HG03045 (cell line): Measurements from ENCODE around the gene NEK1.
"Not testable (repeated sequence)": the region's sequence is repeated elsewhere in the genome, so short reads cannot be mapped to it uniquely, and the experiment has no call there.

Source experiments
- ATAC-seq: cut with Tn5 transposase; IDR thresholded peaks from one replicate; pipeline ENCODE4 v1.9.1; 2021; ENCODE audit warnings: mild to moderate bottlenecking, moderate library complexity; ENCODE audit not compliant: unreplicated experiment

Gene NEK1

DNA sequence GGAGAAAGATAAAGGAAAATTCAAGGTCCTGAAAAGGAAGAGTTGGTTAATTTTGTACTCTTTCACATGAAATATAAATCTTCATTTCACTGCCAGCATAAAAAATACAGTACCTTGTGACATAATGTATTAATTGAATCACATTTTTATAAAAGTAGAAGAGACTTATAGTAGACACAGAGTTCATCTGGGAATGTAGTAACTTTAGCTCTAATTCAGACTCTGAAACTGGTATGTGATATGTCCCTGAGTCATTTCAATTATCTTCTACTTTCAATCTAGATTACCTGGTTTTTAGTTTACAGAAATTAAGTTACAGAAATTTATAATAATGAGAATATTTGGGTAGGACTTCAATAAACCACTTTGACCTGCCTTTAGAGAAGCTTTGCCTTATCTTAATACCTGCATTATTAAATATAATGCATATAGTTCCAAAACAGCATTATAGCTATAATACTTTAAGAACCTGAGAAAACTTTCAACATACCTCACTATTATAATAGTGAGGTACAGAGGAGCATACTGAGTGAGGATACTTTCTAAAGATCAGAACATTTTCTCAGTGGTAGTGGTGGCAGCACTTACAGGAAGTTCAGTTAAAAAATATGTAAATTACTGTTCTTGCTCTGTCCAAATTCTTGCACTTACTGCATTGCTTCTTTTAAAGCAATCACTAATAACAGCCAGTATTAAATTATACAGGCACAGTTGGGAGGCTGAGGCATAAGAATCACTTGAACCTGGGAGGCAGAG lies 11.2 kb downstream of the NEK1 start:
- no peak for ATAC-seq

DNA sequence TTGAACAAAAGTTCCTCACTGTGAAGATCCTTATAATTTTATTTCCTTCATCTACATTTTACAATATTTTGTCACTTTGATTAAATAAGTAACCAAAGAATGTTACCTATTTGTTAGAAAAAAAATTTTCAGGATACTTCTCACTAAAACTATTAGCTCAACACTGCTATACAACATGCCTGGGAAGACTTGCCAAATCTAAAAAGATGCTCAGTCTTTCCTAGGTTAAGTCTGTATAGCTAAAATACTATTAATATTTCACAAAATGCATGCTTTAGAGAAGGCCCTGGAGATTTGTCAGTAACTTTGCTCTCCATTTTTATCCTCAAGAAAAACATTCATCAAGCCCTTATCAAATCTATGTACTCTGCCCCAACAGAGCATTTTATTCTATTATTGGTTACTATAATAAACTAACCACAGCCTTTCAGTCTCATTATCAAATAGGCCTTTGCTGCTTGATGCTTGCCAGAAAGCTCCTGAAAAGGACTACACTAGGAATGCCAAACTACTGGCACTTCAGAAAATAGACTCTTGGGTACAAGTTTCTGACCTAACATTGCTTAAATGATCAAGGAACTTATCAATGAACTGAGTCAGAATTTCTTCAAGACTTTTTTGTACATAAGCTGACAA lies 17.7 kb downstream of the NEK1 start:
- no peak for ATAC-seq

DNA sequence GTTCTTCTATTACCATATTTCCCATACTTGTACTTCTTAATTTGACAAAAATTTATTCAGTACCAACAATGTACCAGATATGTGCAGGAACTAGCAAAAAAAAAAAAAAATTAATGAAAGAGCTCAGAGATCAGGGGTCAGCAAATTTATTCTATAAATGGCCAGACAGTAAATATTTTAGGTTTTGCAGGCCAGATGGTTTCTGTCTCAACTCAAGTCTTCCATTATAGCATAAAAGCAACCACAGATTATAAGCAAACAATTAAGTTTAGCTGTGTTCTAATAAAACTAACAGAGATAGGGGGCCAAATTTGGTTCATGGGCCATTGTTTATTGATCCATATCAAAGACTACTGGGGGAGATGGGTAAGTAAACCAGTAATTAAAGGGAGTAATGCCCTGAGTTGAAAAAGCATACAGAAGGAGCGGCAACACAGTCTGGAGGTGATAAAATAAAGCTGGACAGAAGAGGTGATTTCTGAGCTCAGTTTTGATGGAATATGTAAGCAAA lies 19.3 kb downstream of the NEK1 start:
- ATAC-seq = no peak

DNA sequence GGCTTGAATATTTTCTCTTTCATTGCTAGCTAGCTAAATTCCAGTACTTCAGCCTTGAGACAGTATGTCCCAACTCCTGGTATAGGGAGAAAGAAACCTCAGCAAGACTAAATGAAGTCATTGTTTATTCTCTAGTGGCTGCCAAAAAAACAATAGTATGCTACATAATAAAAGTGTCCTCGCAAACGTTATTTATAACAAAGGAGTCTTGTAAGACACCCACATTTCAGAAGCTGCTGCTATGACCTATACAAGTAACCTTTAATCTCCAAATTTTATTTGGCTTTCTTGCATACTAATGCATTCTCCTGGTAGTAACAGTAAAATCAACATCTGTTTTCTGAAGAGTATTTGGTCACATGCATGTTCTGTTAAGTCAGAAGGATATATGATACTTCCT lies 28.8 kb downstream of the NEK1 start:
- ATAC-seq = no peak

DNA sequence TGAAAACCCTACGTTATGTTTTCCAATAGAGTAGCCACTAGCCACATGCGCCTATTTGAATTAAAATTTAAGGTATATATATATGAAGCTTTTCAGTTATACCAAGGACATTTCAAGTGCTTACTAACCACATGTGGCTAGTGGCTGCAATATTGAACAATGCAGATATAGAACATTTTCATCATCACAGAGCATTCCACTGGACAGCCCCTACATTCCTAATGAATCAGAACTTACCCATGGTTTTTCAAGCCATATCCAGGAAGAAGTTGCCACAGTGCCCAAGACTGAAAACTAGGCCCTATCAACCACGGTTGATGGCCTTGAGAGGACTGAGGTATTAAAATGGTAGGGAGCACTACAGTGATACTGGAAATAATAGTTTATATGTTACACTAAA lies 29.7 kb downstream of the NEK1 start:
- no peak for ATAC-seq

DNA sequence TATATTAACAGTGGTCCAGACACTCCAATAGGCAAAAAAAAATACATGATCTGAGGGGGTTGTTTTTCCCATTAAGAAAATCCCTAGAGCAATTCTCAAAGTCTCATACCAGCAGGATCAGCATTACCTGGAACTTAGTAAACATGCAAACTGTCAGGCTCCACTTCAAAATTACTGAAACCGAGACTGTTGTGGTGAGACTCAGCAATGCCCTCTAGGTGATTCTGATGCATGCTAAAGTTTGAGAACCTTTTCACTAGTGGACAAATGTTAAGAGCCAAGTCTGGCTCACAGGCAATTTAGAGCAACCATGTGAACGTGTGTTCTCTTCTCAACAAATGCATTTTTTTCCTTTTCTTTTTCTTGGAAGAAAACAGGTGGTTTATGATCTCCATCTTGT lies 30.2 kb downstream of the NEK1 start:
- ATAC-seq = peak; percentile 78

DNA sequence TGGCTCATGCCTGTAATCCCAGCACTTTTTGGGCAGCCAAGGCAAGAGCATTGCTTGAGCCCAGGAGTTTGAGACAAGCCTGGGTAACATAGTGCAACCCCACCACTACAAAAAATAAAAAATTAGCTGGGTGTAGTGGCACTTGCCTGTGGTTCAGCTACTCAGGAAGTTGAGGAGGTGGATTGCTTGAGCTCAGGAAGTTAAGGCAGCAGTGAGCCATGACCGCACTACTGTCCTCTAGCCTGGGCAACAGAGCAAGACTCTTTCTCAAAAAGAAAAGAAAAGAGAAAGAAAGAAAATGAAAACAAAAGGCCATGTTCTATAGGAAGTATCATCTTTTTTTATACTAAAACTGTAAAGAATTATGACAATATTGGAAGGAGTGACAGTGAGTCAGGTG lies 38.5 kb downstream of the NEK1 start:
- no peak for ATAC-seq

DNA sequence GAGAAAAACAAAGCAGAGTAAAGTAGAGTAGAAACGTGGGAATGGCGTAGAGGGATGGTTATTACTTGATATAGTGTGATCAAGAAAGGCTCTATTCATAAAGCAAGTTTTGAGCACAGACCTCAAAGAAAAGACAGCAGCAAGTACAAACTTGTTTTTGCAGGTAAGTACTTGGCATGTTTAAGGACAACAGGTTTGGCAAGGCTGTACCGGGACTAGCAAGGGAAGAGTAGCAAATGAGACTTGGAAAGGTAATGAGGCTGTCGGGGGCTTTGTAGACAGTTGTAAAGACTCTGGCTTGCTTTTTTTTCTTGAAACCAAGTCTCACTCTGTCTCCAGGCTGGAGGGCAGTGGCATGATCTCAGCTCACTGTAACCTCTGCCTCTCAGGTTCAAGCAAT lies 40.9 kb downstream of the NEK1 start:
- ATAC-seq = no peak

DNA sequence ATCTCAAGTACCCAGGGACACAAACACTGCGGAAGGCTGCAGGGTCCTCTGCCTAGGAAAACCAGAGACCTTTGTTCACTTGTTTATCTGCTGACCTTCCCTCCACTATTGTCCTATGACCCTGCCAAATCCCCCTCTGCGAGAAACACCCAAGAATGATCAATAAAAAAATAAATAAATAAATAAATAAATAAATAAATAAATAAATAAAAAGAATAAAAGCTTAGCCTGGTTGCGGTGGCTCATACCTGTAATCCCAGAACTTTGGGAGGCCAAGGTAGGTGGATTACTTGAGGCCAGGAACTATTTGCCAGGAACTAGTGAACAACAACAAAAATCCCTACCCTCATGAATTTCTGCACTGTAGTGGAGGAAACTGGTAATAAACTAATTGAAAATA lies 41.4 kb downstream of the NEK1 start:
- ATAC-seq = not testable (repeated sequence)

DNA sequence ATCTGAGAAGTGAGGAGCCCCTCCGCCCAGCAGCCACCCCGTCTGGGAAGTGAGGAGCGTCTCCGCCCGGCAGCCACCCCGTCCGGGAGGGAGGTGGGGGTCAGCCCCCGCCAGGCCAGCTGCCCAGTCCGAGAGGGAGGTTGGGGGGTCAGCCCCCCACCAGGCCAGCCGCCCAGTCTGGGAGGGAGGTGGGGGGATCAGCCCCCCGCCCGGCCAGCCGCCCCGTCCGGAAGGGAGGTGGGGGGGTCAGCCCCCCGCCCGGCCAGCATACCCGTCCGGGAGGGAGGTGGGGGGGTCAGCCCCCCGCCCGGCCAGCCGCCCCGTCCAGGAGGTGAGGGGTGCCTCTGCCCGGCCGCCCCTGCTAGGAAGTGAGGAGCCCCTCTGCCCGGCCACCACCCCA lies 42.1 kb downstream of the NEK1 start:
- not testable (repeated sequence) for ATAC-seq

DNA sequence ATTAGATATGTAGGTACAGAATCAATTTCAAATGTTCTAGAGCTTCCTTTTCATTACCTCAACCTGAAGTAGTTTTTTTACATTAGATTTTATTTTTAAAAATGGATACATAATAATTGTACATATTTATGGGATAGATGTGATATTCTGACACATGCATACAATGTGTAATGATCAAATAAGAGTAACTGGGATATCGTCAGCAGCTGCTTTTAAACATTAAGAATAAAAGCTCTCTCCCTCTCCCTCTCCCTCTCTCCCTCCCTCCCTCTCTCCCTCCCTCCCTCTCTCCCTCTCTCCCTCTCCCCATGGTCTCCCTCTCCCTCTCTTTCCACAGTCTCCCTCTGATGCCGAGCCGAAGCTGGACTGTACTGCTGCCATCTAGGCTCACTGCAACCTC lies 43.2 kb downstream of the NEK1 start:
- not testable (repeated sequence) for ATAC-seq

DNA sequence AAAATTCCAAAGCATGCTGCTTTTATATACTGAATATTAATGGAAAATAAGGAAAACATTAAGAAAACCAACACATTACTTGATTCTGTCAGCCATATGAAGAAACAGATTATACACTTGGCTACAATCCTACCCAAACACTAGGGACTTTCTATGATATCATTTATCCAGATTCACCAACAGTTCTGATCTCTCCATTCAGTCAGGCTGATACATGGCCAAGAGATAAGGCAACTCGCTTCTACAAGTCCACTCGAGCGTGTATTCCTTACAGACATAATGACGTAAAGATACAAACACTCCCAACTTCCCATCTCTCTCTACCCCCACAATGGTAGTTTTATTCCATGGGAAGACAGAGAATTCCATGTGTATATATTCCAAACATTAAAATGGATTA lies 44.5 kb downstream of the NEK1 start:
- ATAC-seq = no peak

DNA sequence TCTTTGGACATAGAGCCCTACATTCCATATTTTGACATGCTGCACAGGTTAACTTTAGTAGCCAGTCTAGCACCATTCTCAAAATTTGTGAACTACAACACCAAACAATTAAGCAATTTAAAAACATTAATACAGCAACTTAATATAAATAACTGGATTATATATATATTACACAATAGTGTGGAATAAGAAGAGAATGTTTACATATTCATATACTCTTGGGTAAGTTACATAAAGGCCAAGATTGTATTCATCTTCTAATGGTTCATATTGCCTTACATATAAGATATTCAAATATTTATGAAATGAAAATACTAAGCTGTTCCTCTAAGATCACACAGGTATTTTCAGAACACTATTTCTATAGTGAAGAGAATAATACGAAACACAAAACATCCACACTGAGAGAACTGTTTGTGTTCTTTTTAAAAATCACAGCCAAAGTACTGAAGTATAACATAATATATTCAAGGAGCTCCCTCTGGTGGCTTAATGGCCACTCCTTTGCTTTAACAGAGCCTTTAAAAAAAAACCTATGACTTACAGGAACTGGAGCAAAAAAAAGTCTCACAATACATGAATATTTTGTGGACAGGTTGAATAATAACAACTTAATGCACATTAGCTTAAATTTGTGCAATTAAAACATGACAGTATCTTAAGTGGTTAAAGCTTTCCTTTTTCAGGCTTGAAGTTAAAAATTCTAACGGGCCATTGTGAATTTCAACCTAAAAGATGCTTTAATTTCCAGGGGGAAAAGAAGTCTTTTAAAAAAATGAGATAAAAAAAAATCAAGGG lies 46.2 kb downstream of the NEK1 start:
- peak; percentile 59 for ATAC-seq

DNA sequence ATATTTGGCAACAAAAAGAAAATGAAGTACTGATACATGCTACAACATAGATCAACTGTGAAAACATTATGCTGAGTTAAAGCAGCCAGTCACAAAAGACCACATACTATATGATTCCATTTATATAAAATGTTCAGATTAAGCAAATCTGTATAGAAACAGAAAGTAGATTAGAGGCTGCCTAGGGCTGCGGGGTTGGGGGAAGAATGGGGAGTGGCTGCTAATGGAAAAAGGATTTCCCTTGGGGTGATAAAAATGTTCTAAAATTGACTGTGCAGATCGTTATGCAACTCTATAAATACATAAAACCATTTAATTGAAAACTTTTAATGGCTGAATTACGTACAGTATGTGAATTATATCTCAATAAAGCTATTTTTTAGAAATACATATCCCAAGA lies 46.8 kb downstream of the NEK1 start:
- no peak for ATAC-seq

DNA sequence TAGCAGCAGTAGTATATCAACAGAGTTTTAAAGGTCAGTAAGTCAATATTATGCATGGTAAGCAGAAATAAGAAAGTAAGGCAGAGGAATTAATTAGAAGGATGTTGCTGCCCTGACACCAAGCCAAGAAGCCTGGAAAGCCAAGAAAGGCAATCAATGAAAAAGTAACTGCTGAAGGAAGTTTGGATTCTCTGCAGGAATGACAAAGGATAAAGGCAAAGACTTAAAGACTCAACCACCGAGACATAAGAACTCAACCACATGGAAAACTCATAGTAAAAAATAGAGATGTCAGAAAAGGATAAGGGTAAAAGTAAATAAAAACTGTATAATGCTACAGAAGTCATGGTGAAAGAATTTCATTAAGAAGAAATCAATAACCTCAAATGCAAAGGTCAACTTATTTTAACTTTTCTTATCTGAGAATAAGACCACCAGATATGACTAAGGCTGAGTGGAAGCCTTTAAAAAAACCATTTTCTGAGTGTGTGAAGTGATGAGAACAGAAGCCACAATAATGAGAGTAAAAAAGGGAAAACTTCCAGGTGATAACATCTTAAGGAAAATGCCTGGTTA lies 55.2 kb downstream of the NEK1 start:
- ATAC-seq = no peak

DNA sequence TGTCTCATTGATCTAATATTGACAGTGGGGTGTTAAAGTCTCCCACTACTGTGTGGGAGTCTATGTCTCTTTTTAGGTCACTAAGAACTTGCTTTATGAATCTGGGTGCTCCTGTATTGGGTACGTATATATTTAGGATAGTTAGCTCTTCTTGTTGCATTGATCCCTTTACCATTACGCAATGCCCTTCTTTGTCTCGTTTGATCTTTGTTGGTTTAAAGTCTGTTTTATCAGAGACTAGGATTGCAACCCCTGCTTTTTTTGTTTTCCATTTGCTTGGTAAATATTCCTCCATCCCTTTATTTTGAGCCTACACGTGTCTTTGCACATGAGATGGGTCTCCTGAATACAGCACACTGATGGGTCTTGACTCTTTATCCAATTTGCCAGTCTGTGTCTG lies 65.8 kb downstream of the NEK1 start:
- ATAC-seq = not testable (repeated sequence)

DNA sequence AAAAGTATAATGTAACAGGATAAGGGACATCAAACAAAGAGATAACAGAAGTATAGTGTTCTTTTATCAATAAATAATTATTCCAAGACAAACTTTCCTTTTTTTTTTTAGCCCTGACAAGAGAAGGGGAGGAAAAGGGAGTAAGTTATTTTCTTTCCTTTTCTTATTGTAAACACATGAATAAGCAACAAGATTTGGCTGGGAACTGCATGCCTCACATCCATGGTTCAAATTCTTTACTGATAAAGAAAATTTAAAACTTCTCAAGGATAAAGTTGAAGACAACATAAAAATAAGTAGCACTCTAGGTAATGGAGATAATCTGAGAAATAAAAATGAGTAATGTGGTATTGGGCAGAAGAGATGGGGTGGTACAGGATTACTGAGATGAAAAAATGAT lies 71.6 kb downstream of the NEK1 start:
- ATAC-seq = no peak

DNA sequence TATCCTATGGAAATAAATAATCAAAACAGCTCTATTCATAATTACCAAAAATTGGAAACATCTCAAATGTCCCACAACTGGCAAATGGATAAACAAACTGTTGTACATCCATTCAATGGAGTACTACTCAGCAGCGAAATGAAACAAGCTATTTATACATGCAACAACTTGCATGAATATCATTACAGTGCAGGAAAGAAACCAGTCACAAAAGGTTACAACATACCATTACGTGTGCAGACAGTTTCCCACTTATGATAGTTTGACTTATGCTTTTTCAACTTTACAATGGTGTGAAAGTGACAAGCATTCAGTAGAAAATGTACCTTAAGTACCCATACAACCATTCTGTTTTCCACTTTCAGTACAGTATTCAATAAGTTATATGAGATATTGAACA lies 82.3 kb downstream of the NEK1 start:
- no peak for ATAC-seq

DNA sequence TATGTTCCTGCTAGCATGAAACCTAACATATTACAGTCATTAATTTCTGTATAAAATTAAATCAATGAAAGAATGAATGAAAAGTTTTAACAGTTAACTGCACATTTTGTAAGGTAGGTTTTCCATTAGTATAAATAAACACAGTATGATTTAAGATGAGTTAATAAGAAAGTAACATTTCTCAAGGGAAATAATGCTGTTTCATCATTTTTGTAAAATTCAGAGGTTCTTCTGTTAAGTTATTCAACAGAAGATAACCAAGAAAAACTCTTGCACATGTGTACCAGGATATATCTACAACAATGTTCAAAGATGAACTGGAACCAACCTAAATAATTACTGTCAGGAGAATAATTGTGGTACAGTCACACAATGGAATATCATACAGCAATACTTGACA lies 88.6 kb downstream of the NEK1 start:
- ATAC-seq = no peak

DNA sequence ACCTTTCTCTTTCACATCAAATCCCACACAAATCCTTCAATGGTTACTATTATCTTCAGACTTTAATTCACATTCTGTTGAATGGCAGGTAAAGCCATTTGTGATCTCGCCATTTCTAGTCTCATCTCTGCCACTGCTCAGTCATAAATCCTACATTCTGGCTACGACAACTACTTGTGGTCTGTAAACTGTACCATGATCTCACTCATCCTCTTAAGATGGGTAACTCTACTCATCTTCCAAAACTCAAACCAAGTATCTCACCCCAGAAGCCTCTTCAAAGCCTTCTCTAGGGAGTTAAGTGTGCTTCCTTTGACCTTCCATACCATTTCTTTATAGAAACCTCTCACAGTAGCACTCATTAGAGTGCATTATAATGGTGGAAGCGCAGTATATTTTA lies 101.8 kb downstream of the NEK1 start:
- no peak for ATAC-seq

DNA sequence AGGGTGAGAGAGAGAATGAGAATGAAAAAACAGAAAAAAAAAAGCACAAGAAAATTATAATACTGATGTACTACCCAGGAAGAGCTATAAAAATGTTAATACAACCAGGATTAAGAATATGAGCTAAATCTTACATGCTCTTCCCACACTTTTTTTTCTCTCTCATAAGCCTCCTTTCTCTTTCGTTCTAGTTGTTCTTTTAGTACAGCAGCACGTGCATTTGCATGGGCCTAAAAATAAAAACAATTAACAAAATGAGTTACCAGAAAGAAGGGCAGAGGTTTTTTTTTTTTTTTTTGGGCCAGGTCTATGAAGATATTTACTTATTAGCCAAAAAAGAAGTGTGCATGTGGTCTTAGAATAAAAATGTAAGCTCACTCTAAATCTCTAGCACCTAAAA lies 105.5 kb downstream of the NEK1 start:
- no peak for ATAC-seq
